Prostate gland (tissue), 2 donors: ENCODE measurements around the gene WDFY2.

Source experiments
- POLR2A ChIP-seq: fragments of 450-650 bp; IDR thresholded peaks from one replicate; pipeline ENCODE4 v1.6.1; 2016; ENCODE audit warnings: antibody characterized with exemption, mild to moderate bottlenecking
- TF ChIP-seq, protein P1 (sequence below), 4 experiments: fragments of 200-600 bp in 2 of 4; fragments of 450-650 bp in 2 of 4; sonication (generic) in 2 of 4; IDR thresholded peaks; 1 replicate in 3 of 4; 2 replicates in 1 of 4; pipeline ENCODE4 v1.5.1; 2016 to 2019; ENCODE audit warnings: antibody characterized with exemption in 4 of 4, mild to moderate bottlenecking in 2 of 4, moderate library complexity in 2 of 4

DNA sequence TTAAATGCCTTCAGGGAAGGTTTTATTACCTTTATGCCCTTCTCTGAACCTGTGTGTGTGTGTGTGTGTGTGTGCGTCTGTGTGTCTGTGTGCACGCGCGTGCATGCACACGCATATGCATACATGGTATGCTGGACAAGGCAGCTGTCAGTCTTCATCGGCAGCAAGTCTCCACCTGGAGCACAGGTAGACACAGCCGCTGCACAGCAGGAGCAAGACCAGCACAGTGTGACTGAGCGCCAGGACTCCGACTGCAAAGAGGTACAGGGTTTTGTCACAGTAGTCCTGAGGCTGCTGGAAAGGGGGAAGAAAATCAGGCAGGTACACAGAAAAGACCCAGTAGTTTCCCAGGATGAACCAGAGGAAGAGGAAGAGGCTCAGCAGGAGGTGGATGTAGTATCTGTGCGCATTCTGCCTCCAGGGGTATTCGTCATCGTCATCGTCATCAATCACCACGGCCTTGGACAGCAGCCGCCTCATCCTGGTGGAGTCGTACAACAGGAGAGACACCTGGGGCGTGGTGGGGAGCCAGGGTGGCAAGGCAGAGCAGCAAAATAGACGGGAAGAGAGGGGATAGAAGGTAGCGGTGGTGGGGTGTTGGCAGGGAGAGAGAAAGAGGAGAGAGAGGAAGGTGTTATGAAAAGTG lies 232.5 kb downstream of the WDFY2 start:
- TF ChIP-seq, protein P1, sequence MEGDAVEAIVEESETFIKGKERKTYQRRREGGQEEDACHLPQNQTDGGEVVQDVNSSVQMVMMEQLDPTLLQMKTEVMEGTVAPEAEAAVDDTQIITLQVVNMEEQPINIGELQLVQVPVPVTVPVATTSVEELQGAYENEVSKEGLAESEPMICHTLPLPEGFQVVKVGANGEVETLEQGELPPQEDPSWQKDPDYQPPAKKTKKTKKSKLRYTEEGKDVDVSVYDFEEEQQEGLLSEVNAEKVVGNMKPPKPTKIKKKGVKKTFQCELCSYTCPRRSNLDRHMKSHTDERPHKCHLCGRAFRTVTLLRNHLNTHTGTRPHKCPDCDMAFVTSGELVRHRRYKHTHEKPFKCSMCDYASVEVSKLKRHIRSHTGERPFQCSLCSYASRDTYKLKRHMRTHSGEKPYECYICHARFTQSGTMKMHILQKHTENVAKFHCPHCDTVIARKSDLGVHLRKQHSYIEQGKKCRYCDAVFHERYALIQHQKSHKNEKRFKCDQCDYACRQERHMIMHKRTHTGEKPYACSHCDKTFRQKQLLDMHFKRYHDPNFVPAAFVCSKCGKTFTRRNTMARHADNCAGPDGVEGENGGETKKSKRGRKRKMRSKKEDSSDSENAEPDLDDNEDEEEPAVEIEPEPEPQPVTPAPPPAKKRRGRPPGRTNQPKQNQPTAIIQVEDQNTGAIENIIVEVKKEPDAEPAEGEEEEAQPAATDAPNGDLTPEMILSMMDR (IDR thresholded peaks at IDR 0.05) = no peak
- TF ChIP-seq POLR2A = no peak
